Dendritic cell treated with granulocyte-macrophage colony-stimulating factor and Interleukin-4, amounts not matched to agents 40 ng/mL and 50 ng/mL, for 4 days (primary cell): Measurements from ENCODE around the gene UPP2.

Experiments
- H3K27ac Mint-ChIP-seq: one replicate; pipeline ENCODE4 v1.8.0; 2022; ENCODE audit warnings: mild to moderate bottlenecking, mixed read lengths
- H3K27me3 Mint-ChIP-seq: one replicate; pipeline ENCODE4 v1.8.0; 2022; ENCODE audit warnings: mild to moderate bottlenecking, mixed read lengths
- H3K36me3 Mint-ChIP-seq: one replicate; pipeline ENCODE4 v1.8.0; 2022; ENCODE audit warnings: low read depth, mixed read lengths
- H3K4me1 Mint-ChIP-seq: one replicate; pipeline ENCODE4 v1.8.0; 2022; ENCODE audit warnings: low read depth, mixed read lengths
- H3K4me3 Mint-ChIP-seq: one replicate; pipeline ENCODE4 v1.8.0; 2022; ENCODE audit warnings: mild to moderate bottlenecking, moderate library complexity, mixed read lengths
- H3K9me3 Mint-ChIP-seq: one replicate; pipeline ENCODE4 v1.8.0; 2022; ENCODE audit warnings: mixed read lengths
- intact Hi-C: fragments of 100-400 bp; cut with micrococcal nuclease; formaldehyde crosslinking; loops from one replicate; pipeline ENCODE4 v1.15.0; 2022

UPP2 gene

DNA sequence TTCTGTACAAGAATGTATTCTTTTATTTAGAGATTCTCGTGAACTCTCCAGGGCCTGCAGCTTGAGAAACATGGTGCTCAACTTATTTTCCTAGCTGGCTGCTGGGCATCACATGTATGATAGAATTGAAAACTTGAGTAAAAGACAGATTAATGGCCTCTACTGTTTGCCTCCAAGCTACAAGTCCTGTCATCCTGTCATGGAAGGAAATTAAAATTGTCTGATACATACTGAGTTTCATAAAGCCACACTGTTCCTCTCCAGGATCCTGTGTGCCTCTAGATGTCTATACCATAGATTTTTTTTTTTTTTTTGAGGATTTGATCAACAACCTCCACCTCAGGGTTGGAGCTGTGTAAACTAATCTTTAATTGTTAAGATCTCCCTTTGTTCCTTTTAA is 38.5 kb downstream of the UPP2 start:
- Mint-ChIP-seq H3K4me3 (no peak overlapping the region), H3K4me1 (peaks cover 36% of the 10 kb centered on the region), H3K27me3 (no peaks in the 10 kb centered on the region), H3K27ac (no peak overlapping the region), H3K36me3 (no peaks in the 10 kb centered on the region), H3K9me3 (peaks cover under 1% of the 10 kb centered on the region)
- intact Hi-C loops, result no loop called here

DNA sequence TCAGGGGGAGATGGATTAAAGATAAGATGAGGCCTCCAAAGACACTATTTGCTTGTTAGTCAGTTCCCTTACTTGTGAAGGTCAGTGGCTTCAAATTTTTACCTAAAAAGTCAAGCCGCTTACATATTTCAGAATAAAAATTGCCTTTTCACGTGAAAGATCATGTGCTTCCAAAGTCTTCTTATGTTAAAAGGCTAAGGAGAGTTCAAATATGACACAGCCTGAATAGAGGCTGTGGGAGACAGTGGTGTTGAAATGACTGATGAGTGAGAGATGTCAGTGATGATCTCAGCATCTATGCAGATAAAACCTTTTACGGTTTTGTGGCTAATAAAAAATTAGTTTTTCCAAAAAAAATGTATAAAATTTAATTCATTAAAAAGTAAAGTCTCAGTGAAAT is 40.5 kb downstream of the UPP2 start:
- Mint-ChIP-seq H3K27me3 (no peaks in the 10 kb centered on the region), H3K4me3 (no peak overlapping the region), H3K36me3 (no peaks in the 10 kb centered on the region), H3K9me3 (peaks cover 20% of the 10 kb centered on the region), H3K4me1 (peaks cover 36% of the 10 kb centered on the region), H3K27ac (peak overlapping the region; percentile 31)
- intact Hi-C loops, result no loop called here

DNA sequence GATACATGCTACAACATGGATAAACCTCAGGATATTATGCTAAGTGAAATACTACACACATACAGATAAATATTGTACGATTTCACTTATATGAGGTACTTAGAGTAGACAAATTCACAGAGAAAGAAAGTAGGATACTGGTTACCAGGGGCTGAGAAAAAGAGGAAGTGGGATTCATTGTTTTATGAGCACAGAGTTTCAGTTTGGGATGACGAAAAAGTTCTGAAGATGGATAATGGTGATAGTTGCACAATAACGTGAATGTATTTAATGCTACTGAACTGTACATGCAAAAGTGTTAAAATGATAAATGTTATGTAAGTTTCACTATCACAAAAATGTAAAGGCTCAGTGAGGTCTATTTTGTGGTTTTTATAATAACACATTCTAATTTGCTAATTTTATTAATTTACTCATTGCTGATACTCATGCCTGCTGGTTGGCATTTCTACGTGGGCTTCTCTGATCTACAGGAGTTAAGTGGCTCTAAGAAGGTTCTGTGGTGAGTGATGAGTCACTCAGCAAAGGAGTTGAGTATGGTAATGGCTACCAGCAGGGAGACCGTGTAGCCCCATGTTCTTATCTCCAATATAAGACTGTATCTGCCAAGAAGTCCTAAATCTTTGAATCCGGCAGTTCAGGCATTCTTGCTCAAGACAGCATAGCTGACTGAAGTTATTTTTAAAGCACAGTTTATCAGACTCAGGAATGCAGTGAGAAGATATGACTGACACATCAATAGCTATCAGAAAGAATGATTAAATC is 41.1 kb downstream of the UPP2 start:
- H3K36me3 Mint-ChIP-seq, result no peaks in the 10 kb centered on the region
- no peaks in the 10 kb centered on the region for H3K27me3 Mint-ChIP-seq
- H3K4me3 Mint-ChIP-seq, result no peak overlapping the region
- no peak overlapping the region for H3K27ac Mint-ChIP-seq
- H3K4me1 Mint-ChIP-seq, result peaks cover 36% of the 10 kb centered on the region
- intact Hi-C loops, result no loop called here
- H3K9me3 Mint-ChIP-seq, result peaks cover 24% of the 10 kb centered on the region

DNA sequence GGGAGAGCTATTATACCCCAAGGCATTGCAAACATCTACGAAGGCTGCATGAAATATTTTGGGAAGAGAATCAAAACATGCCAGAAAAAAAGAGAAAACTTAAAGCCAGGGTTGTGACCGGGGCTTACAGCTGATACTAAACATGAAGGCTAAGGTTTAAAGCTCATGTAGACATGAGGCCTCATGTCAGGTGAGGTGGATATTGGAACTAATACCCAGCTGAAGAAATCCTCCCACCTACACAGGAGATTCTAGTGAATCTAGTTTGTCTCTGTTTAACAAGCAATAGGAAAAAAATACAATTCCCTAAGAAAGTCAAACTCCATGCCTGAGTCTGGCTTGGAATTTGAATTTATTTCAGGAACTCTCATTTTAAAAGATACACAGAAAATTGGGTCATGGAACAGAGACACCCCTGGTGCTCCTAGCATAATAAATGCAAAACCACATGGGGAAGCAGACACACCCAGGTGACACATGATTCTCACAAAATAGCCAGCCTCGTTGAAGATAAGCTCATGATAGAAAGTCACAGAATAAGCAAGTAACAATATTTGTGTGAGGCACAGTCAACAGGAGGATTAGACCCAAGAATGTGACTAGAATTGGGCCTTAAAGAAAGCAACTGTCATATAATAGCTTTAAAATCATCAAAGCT is 42.2 kb downstream of the UPP2 start:
- H3K9me3 Mint-ChIP-seq, result peaks cover 24% of the 10 kb centered on the region
- no peak overlapping the region for H3K4me3 Mint-ChIP-seq
- peaks cover 36% of the 10 kb centered on the region for H3K4me1 Mint-ChIP-seq
- H3K27ac Mint-ChIP-seq, result no peak overlapping the region
- no peaks in the 10 kb centered on the region for H3K27me3 Mint-ChIP-seq
- H3K36me3 Mint-ChIP-seq, result no peaks in the 10 kb centered on the region
- intact Hi-C loops, result no loop called here

DNA sequence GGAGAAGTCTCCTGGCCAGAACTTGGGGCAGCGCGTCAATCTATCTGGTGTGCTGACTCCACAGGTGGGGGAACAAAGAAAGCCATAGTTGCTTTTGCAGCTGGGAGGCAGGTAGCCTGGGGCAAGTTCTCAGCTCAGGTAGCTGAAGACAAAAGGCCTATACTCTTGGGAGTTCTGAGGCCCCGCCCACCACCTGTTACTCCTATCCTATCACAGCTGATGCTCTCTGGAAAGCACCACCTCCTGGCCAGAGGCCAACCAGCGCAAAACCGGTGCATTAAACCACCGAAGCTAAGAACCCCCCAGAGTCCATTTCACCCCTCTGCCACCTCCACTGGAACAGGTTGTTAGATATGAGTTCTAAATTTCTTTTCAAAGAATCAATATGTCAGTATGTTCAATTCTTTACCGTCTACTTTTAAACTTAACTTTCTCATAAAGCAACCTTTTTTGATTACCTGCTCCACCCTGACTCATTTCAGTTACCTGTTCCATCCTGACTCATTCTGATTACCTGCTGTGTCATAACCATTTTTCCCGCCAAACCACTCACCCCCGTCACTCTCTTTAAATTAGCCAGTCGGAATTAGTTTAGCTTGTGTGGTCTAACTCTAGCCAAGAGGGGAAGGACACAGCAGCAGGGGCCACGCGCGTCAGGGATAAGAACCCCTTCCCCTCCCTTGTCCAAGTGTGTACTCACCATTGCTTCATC is 43.4 kb downstream of the UPP2 start:
- H3K27ac Mint-ChIP-seq, result no peak overlapping the region
- H3K4me3 Mint-ChIP-seq, result no peak overlapping the region
- no peaks in the 10 kb centered on the region for H3K27me3 Mint-ChIP-seq
- H3K36me3 Mint-ChIP-seq, result no peaks in the 10 kb centered on the region
- intact Hi-C loops, result no loop called here
- H3K4me1 Mint-ChIP-seq, result peaks cover 31% of the 10 kb centered on the region
- H3K9me3 Mint-ChIP-seq, result peaks cover 24% of the 10 kb centered on the region

DNA sequence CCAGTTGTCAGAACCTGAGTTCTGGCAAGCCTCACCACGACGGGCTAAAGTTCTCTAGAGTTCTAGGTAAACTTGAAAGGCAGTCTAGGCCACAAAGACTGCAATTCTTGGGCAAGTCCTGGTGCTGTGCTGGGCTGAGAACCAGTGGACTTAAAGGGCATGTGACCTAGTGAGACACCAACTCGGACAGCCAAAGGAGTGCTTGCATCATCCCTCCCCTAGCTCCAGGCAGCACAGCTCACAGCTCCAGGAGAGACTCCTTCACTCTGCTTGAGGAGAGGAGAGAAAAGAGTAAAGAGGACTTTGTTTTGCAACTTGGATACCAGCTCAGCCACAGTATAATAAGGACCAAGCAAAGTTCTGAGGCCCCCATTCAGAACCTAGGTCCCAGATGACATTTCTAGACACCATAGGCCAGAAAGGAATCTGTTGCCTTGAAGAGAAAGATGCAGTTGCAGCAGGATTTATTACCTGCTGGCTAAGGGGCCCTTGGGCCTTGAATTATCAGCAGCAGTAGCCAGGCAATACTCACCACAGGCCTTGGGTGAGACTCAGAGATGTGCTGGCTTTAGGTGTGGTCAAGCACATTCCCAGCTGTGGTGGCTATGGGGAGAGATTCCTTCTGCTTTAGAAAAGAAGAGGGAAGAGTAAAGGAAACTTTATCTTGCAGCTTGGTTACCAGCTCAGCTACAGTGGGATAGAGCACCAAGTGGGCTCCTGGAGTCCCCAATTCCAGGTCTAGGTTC is 51.8 kb downstream of the UPP2 start:
- H3K9me3 Mint-ChIP-seq, result peaks cover 15% of the 10 kb centered on the region
- no peaks in the 10 kb centered on the region for H3K4me1 Mint-ChIP-seq
- H3K4me3 Mint-ChIP-seq, result no peak overlapping the region
- no peaks in the 10 kb centered on the region for H3K36me3 Mint-ChIP-seq
- H3K27me3 Mint-ChIP-seq, result no peaks in the 10 kb centered on the region
- H3K27ac Mint-ChIP-seq, result no peak overlapping the region
- intact Hi-C loops, result no loop called here

DNA sequence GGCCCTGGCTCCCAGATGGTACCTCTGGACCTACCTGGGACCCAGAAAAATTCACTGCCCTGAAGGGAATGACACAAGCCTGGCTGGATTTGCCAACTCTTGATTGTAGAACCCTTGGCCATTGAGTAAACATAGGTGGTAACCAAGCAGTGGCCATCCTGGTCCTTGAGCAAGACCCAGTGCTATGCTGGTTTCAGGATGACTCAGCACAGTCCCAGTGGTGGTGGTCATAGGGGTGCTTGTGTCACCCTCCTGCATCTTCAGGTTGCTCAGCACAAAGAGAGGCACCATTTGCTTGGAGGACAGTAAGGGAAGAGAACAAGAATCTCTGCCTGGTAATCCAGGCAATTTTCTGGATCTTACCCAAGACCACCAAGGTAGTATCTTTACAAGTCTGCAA is 52.9 kb downstream of the UPP2 start:
- no peak overlapping the region for H3K27ac Mint-ChIP-seq
- H3K4me1 Mint-ChIP-seq, result peaks cover under 1% of the 10 kb centered on the region
- H3K9me3 Mint-ChIP-seq, result peaks cover 15% of the 10 kb centered on the region
- H3K4me3 Mint-ChIP-seq, result no peak overlapping the region
- H3K27me3 Mint-ChIP-seq, result no peaks in the 10 kb centered on the region
- H3K36me3 Mint-ChIP-seq, result no peaks in the 10 kb centered on the region
- intact Hi-C loops, result no loop called here

DNA sequence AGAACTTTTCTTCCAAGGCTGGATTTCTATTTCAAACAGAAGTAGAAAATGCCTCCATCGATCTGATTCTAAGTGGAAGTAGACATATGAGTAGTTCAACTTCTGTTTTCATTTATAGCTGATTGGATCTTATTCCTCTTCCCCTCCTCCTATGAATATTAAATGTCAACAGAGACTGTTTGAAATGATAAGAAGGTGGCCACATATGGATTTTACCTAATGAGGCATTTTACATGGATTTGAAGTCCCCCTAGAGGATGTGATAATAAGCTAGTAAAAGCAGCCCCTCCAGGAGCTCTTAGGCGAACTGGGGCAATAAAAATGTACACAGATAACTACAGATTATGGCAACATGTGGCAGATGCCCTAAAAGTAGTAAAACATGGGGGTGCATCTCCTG is 71.0 kb downstream of the UPP2 start:
- intact Hi-C loops, result no loop called here
- Mint-ChIP-seq H3K4me1 (no peaks in the 10 kb centered on the region), H3K27ac (no peak overlapping the region), H3K9me3 (no peaks in the 10 kb centered on the region), H3K27me3 (no peaks in the 10 kb centered on the region), H3K4me3 (no peak overlapping the region), H3K36me3 (no peaks in the 10 kb centered on the region)

DNA sequence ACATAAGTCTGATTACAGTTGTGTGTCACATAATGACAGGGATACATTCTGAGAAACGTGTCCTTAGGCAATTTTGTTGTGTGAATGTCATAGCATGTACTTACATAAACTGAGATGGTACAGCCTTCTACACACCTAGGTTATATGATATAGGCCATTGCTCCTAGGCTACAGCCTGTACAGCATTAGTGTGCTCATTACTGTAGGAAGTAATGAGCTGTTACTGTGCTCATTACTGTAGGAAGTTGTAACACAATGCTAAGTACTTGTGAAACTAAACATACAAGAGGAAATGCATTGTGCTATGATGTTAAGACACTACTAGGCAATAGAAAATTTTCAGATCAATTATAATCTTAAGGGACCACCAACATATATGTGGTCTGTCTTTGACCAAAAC is 72.8 kb downstream of the UPP2 start:
- Mint-ChIP-seq H3K4me1 (no peaks in the 10 kb centered on the region), H3K9me3 (no peaks in the 10 kb centered on the region), H3K27ac (no peak overlapping the region), H3K4me3 (no peak overlapping the region), H3K36me3 (no peaks in the 10 kb centered on the region), H3K27me3 (no peaks in the 10 kb centered on the region)
- intact Hi-C loops, result no loop called here

DNA sequence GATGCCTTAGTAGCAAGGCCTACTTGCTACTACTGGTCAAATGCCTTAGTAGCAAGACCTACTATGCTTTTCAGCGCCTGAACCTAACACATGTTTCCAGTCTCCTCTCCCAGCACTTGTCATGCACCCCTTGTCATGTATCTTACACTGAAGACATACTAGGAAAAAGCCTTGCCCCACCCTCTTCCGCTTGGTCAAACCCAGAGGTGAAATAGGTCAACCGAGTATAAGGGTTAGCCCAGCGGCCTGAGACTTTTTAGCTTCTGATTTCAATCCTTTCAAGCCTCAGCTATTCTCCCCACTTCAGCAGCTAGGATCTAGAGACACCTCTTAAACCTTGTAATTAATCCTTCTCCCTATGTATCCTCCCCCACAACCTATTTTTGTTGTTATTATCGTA is 73.3 kb downstream of the UPP2 start:
- Mint-ChIP-seq H3K9me3 (no peaks in the 10 kb centered on the region), H3K27ac (no peak overlapping the region), H3K4me1 (no peaks in the 10 kb centered on the region), H3K27me3 (no peaks in the 10 kb centered on the region), H3K36me3 (no peaks in the 10 kb centered on the region), H3K4me3 (no peak overlapping the region)
- intact Hi-C loops, result loop anchor here (5.0 kb wide), 1 partner anchor 577 kb away; no protein-coding TSS in a partner anchor

DNA sequence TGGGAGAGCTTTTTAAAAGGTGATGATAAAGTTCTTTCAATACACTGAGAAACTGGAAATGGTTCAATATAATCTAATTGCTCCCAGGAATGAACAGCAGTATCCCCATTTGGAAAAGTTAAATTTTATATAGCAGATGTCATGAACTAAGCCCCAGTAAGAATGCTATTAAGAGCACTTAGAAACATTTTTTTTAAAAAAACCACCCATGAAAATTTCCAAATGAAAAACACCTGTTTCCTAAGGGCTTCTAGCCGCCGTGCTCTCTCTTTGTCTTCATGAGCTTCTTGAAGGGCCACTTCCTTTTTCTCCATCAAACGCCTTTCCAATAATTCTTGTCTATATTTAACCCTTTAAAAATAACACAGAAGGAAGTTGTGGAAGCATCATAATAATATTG is 77.0 kb downstream of the UPP2 start:
- Mint-ChIP-seq H3K36me3 (no peaks in the 10 kb centered on the region), H3K27ac (no peak overlapping the region), H3K9me3 (no peaks in the 10 kb centered on the region), H3K27me3 (no peaks in the 10 kb centered on the region), H3K4me3 (no peak overlapping the region), H3K4me1 (no peaks in the 10 kb centered on the region)
- intact Hi-C loops, result loop anchor here (5.0 kb wide), 1 partner anchor 574 kb away; no protein-coding TSS in a partner anchor

DNA sequence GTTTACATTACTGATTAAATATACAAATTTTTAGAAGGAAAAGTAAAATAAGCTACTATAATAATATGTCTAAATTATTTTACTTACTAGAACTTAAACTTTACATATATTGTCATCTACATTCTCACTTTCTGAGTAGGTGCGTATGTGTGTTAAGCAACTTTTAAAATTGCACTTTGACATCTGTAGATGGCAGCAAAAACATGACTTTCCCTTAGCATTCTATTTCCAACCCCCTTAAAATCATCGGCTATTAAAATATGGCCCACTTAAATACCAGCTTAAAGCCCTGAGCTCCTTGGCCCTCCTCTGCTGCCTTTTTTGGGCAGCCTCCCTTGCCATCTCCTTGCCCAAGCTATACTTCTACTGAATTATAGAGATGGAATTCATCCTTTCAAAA is 78.0 kb downstream of the UPP2 start:
- Mint-ChIP-seq H3K36me3 (no peaks in the 10 kb centered on the region), H3K4me1 (no peaks in the 10 kb centered on the region), H3K27ac (no peak overlapping the region), H3K4me3 (no peak overlapping the region), H3K9me3 (no peaks in the 10 kb centered on the region), H3K27me3 (no peaks in the 10 kb centered on the region)
- intact Hi-C loops, result loop anchor here (5.0 kb wide), 1 partner anchor 573 kb away; no protein-coding TSS in a partner anchor

DNA sequence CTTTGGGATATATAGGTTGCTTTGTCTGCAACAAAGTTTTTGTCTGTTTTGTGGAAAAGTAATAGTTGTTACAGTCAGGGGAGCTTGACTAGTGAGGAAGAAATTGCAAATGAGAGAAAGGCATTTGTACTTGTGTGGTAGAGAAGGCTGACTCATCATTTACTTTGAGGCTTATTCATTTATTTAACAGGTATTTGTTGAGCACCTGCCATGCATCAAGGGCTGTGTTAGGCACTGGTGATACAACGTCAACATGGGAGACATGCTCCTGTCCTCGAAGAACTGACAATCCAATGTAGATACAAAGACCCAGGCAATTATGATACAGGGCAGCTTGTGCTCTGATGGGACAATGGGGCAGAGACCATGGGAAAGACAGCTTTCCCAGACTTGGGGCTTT is 79.5 kb downstream of the UPP2 start:
- Mint-ChIP-seq H3K27me3 (no peaks in the 10 kb centered on the region), H3K4me1 (no peaks in the 10 kb centered on the region), H3K27ac (no peak overlapping the region), H3K36me3 (no peaks in the 10 kb centered on the region), H3K4me3 (no peak overlapping the region), H3K9me3 (no peaks in the 10 kb centered on the region)
- intact Hi-C loops, result no loop called here
